ENCODE results near the gene TSKS. TPM values are rescaled to one million over a fixed set of nuclear protein-coding genes. Genes with fewer than 3 reads are reported as not detected.

The TSKS gene
- polyA plus RNA-seq, 3 donors: 0.37 to 0.81 (median 0.51) TPM

GRCh38 chr19:49705919-49706318 lies 57.2 kb downstream of the TSKS start:
- no peaks in the 10 kb centered on the region for H3K27me3 ChIP-seq (ENCODE audit: control insufficient read depth in 2 of 2, insufficient read depth in 2 of 2, low read length in 2 of 2)
- Mint-ChIP-seq H3K36me3 (no peaks in the 10 kb centered on the region), H3K4me3 (no peak overlapping the region), H3K4me1 (peaks cover 2% of the 10 kb centered on the region), H3K9me3 (peaks cover 0 to 2% (median 0%) of the 10 kb centered on the region in 7 donors), H3K27me3 (ENCODE audit: low read depth in 3 of 3) (peaks cover 6 to 18% (median 12%) of the 10 kb centered on the region in 3 donors), H3K27ac (peak overlapping the region in 1 of 7 donors; percentile 42)
- WGBS (ENCODE audit: insufficient coverage): 96% methylated on average over 14 of the region's 16 CpGs
- intact Hi-C loops (cut with micrococcal nuclease): no loop called here
- no peak for DNase-seq
- no peak overlapping the region for H3K4me2 ChIP-seq (replicated peaks; ENCODE audit: extremely low read depth, low read length, poor library complexity, severe bottlenecking)
- TF ChIP-seq CTCF (IDR thresholded peaks at IDR 0.05): no peak
- no peak overlapping the region for H2AFZ ChIP-seq (ENCODE audit: insufficient read depth, low read depth, low read length, poor library complexity, severe bottlenecking)
- no peak overlapping the region for H3K9ac ChIP-seq (ENCODE audit: insufficient read depth, low read length, poor library complexity, severe bottlenecking)
- no peaks in the 10 kb centered on the region for H4K20me1 ChIP-seq (ENCODE audit: insufficient read depth, low read length)
- H3K4me1 ChIP-seq (ENCODE audit: control insufficient read depth in 1 of 2, insufficient read depth in 2 of 2, low read length in 2 of 2): no peaks in the 10 kb centered on the region
- no peaks in the 10 kb centered on the region for H3K36me3 ChIP-seq (replicated peaks in 1 of 2; ENCODE audit: control insufficient read depth in 1 of 2, insufficient read depth in 2 of 2, low read length in 2 of 2)
- no peaks in the 10 kb centered on the region for H3K9me3 ChIP-seq (replicated peaks in 1 of 2; ENCODE audit: control insufficient read depth in 1 of 2, insufficient read depth in 1 of 2, low read length in 2 of 2)
- no peak overlapping the region for H3K4me3 ChIP-seq (replicated peaks in 1 of 3; ENCODE audit: low read depth in 2 of 3, low read length in 3 of 3)
- H3K27ac ChIP-seq (ENCODE audit: low read depth in 1 of 2, low read length in 2 of 2): no peak overlapping the region
- H3K79me2 ChIP-seq (ENCODE audit: insufficient read depth, low read length): no peaks in the 10 kb centered on the region

GRCh38 chr19:49704888-49705642 lies 58.0 kb downstream of the TSKS start:
- Mint-ChIP-seq H3K27me3 (ENCODE audit: low read depth in 3 of 3) (peaks cover 7 to 19% (median 11%) of the 10 kb centered on the region in 3 donors), H3K9me3 (peaks cover 0 to 2% (median 0%) of the 10 kb centered on the region in 7 donors), H3K36me3 (no peaks in the 10 kb centered on the region), H3K4me1 (peaks cover 2% of the 10 kb centered on the region), H3K27ac (no peak overlapping the region), H3K4me3 (no peak overlapping the region)
- no peak for DNase-seq
- Histone ChIP-seq H3K9me3 (replicated peaks in 1 of 2; ENCODE audit: control insufficient read depth in 1 of 2, insufficient read depth in 1 of 2, low read length in 2 of 2) (no peaks in the 10 kb centered on the region), H3K4me1 (ENCODE audit: control insufficient read depth in 1 of 2, insufficient read depth in 2 of 2, low read length in 2 of 2) (no peaks in the 10 kb centered on the region), H4K20me1 (ENCODE audit: insufficient read depth, low read length) (no peaks in the 10 kb centered on the region), H3K4me3 (replicated peaks in 1 of 3; ENCODE audit: low read depth in 2 of 3, low read length in 3 of 3) (no peak overlapping the region), H3K79me2 (ENCODE audit: insufficient read depth, low read length) (no peaks in the 10 kb centered on the region), H3K9ac (ENCODE audit: insufficient read depth, low read length, poor library complexity, severe bottlenecking) (no peak overlapping the region), H2AFZ (ENCODE audit: insufficient read depth, low read depth, low read length, poor library complexity, severe bottlenecking) (no peak overlapping the region), H3K4me2 (replicated peaks; ENCODE audit: extremely low read depth, low read length, poor library complexity, severe bottlenecking) (no peak overlapping the region), H3K27me3 (ENCODE audit: control insufficient read depth in 2 of 2, insufficient read depth in 2 of 2, low read length in 2 of 2) (peaks cover 0 to 4% of the 10 kb centered on the region in 2 donors), H3K36me3 (replicated peaks in 1 of 2; ENCODE audit: control insufficient read depth in 1 of 2, insufficient read depth in 2 of 2, low read length in 2 of 2) (no peaks in the 10 kb centered on the region), H3K27ac (ENCODE audit: low read depth in 1 of 2, low read length in 2 of 2) (no peak overlapping the region)
- TF ChIP-seq CTCF (IDR thresholded peaks at IDR 0.05): no peak
- WGBS (ENCODE audit: insufficient coverage): 91% methylated on average over 19 of the region's 22 CpGs
- intact Hi-C loops (cut with micrococcal nuclease): no loop called here
